ENCODE results near the gene ARID5B.
A peak's percentile ranks its signal among the peaks of the same experiment; 100 is the strongest.

The ARID5B gene

DNA sequence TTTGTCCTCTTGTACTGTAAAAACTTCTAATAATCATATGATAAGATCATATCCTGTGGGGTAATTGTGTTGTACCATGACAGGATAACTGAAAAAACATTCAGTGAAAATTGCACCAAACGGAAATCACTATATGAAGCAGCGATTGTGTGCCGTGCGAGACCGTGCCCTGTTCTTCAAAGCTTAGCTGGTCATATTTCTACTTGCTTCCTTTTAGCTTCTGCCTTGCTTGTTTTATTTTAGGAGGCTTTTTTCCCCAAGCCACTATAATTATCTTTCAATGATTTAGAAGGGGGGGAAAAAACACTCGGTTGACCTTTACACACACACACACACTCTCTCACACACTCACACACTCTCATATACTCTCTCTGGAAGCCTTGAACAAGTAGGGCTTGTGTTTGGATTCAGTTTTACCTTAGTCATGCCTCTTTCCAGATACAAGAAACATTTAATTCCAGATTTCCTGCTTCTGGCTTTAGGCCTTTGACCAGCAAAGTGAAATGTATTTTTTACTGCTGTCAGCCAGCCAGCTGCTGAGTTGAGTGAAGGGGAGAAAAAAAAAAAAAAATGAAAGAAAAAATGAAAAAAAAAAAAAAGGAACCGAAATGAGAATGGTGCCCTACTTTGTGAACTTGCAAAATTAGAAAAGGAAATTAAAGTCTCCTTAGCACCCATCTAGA lies 181.4 kb downstream of the ARID5B start:
- DNase-seq, result no peak

DNA sequence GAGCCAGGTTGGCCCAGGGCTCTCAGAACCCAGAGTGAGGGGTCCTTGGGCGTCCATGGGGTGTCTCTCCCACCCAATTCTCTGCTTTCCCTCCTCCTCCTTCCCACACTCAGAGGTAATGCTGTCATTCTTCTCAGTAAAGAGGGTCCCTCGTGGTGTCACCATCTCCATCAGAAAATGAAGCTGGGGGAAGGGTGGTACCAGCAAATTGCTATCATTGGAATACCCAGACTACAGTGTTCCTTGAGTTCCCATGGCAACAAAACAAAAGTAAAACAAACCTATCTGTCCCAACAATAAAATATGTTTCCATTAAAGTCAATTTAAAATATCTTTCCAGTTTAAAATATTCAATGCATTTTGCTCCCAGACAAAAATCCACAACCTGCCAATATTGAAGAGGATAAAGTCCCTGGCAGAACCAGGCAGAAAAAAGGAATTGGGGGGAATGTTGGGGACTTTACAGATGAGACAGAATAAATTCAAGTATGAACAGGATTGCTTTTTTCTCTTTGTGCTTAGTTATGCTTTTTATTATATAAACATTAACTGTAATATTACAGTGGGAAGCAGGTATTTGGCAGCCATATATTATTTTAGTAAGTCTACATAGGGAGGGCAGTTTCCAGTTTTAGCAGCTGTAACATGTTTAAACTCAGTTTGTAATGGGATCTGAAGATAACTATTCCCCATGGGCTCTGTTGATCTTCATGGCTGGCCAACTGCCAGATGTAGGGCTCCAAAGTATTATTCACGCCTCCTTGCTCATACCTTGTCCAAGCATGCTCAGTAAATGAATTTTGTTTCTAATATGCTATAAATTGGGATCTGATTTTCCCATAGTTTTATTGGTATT lies 182.1 kb downstream of the ARID5B start:
- DNase-seq, result peak; percentile 91

DNA sequence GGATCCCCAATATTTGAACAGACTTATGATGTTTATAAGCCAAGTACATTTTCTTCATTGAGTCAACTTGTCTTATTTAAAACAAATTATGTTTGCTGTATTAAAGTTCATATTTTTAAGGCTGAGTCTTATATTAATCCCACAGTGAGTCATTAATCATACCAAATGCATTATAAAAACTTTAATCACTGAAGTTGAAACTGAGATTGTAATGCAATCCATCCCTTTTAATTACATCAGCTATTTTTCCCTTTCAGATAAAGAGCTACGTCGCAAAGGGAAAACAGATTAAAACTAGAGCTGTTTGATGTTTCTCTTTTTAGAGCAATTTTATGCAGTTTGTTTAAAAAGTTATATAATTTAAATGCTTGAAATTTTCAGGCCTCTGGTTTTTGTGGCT lies 183.0 kb downstream of the ARID5B start:
- no peak for DNase-seq

DNA sequence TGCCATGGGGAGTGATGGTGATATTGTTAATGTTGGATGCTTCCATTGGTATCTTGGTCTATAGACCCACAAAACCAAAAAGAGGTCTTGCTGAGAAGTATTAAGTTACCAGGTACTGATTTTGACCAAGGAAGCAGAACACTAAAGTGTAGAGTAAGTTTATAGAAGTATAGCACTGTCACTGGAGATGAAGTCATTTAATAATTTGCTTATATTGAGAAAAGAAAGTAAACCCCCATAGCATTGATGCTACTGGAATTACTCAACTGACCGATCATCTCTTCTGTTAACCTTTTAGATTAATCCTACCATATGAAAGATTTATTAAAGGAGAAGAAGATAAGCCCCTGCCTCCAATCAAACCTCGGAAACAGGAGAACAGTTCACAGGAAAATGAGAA lies 183.9 kb downstream of the ARID5B start:
- no peak for DNase-seq

DNA sequence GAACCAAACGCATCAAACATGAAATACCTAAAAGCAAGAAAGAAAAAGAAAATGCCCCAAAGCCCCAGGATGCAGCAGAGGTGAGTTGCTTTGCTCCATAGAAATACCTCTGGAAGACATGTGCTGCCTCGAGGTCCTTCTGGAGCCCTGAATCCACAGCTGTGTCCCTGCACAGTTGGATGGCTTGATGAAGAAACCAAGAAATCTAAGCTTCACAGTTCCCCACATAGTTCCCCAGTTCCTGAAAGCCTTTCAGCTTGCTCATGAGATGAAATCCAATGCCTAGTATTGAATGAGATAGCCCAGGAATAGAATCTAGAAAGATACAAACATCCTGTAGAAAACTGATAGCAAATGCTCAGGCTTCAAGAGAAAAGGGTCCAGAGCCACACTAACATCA lies 184.3 kb downstream of the ARID5B start:
- no peak for DNase-seq

DNA sequence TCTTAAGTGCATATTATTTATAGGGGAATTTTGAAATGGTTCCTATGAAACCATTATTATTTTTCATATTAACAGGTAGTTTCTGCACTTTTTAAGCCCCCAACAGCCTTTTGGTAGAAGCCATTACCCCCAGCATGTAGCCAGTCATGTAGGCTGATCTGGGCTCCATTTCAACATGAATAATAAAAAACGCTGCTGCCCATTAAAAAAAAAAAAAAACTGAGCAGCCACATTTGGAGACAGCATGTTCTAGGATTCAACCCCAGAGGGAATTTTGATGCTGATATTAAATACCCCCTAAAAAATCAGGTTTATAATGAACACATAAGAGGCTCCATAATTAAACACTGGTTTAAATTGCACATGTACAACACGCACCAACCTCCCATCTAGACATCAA lies 185.8 kb downstream of the ARID5B start:
- no peak for DNase-seq

DNA sequence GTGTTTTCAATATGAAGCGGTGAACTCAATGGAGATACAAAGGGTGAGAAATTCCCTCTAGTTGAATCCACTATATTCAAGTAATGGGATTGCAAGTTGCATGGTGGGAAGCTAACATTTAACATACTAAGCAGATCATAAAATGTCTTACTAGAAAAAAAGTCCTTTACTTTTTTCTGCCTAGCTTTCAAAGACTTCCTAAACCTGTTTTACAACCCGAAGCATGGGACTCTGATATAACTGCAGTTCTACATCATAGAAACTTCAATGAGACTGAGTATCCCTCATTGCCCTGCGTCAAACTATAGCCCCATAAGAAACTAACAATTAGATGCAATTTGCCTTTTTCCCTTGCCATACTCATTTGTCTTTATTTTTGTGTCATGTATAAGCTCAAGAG lies 187.3 kb downstream of the ARID5B start:
- DNase-seq, result no peak

DNA sequence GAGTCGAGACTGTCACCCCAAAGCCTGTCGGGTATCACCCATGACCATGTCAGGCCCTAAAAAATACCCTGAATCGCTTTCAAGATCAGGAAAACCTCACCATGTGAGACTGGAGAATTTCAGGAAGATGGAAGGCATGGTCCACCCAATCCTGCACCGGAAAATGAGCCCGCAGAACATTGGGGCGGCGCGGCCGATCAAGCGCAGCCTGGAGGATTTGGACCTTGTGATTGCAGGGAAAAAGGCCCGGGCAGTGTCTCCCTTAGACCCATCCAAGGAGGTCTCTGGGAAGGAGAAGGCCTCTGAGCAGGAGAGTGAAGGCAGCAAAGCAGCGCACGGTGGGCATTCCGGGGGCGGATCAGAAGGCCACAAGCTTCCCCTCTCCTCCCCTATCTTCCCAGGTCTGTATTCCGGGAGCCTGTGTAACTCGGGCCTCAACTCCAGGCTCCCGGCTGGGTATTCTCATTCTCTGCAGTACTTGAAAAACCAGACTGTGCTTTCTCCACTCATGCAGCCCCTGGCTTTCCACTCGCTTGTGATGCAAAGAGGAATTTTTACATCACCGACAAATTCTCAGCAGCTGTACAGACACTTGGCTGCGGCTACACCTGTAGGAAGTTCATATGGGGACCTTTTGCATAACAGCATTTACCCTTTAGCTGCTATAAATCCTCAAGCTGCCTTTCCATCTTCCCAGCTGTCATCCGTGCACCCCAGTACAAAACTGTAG lies 191.0 kb downstream of the ARID5B start:
- no peak for DNase-seq

DNA sequence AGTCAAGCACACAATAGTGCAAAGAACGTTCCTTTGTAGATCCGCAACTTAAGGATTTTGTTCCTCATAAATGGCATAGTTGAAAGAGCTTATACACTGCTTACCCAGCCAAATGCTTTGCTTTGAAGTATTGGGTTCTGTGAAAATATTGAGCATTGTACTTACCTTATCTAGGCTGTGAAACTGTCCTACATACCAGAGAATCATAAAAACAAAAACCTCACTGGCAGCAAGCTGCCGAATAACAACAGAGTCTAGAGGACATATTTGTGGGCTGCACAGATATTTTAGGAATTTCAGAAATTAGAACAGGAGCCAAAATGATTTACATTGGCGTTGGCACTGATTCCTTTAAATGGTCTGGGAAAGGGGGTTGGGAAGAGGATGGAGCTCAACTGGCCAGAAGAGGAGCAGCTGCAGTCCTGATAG lies 192.4 kb downstream of the ARID5B start:
- DNase-seq, result no peak

DNA sequence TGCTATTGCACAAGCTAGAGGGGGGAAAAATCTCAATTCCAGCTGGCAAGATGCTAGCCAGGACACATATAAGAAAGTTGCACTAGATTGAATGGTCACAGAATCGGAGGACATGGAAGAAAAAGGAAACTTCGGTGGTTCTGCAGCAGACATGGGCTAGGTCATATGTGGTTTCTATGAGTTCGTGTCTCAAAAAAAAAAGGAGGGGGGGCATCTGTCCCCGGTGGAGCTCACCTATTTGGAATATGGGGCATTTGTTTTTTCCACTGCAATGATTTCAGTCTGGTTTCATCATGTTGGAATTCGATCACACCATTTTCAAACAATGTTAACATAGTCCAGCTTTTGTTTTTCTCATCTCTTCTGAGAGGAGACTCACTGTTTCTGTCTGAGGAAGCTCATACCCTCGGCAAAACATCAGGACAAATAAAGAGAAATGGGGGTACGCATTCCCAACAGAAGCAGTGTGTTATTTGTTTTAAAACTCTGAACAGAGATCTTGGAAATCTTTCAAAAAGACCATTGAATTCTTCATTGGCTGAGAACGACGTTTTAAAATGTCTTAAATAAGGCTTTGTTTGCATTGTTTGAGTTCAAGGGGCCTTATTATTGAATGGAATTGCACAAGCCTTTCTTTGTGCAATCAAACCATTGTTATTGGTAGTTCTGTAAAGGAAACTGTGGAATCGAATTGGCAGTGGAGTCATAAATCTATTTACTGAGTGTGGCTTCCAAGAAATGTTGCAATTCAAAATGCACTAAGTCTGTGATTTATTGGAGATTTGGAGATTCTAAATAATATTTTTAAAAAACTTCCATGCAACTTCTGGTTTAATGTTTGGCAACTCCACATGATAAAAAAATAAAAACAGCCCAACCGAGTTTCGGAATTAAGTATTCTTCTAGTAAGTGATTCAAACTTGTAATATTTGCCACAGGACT lies 194.0 kb downstream of the ARID5B start:
- DNase-seq, result no peak

DNA sequence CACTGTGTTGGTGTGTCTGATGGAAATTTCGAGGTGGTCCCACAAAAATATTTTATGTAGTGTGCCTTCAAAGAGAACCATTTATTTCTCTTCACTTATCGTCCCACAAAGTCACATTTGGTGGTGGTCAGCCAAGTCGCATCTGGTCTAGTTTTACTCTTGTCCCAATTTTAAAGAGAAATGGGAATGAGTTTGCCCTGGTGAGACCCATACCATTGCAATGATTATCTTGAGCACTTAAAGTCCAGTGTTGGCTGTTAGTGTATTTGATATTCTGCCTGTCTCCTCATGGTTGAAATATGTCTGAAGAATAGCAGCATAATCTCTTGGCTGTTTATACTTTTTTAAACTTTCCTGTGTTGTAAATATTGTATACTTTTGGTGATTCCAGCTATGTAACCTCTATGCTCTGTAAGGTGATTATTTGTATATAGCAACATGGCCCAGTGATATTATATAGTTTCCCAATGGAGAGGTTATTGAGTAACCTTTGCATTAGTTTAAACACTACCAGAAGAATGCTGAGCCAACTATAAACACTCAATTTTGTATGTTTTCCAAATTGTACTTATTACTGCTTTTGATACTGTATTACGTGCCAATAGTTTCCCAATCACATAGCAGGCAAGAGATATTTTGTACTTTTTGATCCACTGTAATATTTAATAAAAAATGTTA lies 194.9 kb downstream of the ARID5B start:
- no peak for DNase-seq

DNA sequence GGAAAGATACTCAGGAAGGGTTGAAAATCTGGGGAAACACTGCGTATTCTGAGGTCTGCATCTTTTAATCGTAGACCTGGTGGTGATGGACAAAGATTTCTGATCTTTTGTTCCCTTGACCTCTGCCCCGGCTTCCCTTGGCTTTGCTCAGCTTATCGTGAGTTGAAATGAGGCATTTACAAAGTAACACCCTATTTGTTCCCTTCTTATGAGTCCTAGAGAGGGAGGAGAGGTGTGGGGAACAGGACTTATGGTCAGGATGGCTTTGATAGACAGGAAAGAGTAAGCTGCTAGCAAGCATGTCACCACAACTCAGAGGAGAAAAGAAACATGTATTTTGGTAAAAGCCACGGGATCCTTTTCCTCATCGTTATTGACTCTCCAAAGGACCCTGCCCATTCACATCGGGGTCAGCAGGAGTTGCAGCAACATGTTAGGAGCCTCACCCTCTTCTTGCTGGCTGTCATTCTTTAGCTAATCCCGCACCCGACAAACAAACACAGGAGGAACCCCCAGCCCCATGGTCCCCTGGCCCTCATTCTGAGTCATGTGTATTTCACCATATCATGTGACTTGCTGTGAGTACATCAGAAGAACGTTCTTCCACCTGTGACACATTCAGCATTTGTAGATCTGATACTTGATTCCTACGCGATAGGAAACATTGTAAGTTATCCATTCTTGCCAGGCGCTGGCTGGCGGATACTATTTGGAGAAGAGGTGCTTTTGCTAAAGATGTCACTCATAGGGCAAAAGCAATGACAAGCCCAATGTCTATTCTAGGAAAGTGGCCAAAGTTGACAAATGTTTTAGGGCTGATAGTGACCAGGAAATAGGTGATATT lies 197.0 kb downstream of the ARID5B start:
- no peak for DNase-seq

DNA sequence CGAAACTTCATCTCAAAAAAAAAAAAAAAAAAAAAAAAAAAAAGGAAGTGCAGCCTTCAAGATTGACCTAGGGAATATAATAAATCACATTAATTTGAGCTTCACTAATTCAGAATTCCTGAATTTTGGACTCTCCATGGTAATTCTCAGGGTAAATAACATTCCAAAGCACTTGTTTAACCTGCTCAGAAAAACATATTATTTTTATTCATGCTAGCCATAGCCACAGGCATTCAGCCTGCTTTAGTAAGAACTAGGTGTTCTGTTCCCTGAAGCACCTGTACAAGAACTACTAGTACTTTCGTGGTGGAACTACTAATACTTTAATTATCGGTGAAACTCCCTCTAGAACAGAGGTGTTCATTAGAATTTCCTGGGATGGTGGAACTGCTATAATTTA lies 197.8 kb downstream of the ARID5B start:
- no peak for DNase-seq

DNA sequence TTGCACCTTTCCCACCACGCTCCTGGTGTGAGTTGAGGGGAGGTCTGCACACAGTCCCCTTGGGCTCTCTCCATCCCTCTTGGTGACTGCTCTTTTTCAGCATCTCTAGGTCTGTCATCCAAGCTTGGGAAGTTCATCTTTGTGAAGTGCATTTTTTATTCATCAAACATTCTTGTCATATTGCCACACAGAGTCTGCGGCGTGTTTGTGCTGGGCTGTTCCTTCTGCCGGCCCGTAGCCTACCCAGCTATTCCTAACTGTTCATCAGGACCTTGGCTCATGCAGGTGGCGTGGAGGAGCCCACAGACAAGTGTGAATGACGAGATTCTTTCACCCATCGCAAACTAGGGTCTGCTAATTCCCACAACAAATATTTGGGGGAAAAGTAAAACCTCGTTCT lies 202.4 kb downstream of the ARID5B start:
- DNase-seq, result no peak

DNA sequence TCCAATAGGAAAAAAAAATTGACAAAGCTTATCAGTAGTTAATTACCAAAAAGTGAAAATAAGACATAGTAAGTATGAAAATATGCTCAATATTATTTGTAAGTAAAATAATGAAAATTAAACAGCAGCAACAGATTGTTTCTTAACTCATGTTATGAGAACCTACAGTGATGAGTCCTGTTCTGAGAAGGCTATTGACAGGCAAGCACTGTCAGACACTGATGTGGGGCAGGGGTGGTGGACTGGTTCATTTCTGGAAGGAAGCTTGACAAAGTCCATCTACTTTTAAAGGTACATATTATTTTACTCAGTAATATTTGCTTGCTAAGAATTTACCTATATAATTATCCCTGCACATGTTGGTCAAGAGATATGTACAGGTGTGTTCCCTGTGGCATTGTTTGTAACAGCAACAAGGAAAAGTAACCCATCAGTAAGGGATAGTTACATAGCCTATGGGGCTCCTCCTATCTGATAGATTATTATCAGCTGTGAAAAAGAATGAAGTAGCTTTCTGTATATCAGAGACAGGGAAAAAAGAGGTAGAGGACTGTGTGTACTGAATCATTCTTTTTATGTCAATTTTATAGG lies 205.5 kb downstream of the ARID5B start:
- no peak for DNase-seq

DNA sequence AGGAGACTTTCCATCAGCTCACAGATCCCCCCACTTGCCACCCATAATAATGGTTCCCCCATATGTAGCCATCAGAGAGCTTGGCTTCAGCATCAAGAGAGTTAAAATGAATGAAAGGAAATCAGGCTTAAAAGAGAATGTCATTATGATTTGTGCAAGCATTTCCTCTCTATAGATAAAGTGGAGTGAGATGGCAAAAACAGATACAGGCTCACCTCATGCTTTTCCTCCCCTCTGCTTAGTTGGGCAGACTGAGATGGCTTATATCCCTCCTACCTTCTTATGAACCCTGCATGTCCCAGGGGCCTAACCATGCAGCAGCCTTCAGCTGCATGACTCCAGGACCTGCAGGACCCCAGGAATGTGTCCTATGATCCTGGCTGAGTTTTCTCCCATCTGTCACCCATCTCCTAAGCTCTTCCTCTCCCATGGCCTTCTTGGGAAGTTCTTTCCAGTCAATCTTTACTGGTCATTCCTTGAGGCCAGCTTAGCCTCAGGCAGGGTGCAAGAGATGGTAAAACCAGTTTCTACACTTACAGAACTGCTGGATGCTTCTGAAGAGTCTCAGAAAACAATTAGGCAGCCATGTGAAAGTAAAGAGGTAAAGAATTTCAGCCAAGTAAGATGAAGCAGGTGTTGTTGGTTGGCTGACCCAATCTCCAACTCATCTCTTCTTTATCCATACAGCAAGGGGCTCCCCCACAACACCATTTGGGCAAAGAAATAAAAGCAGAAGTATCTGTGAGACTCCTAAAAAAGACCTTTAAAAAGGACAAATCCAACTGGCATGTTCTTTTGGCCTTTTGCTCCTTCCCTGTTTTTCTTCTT lies 207.5 kb downstream of the ARID5B start:
- no peak for DNase-seq

DNA sequence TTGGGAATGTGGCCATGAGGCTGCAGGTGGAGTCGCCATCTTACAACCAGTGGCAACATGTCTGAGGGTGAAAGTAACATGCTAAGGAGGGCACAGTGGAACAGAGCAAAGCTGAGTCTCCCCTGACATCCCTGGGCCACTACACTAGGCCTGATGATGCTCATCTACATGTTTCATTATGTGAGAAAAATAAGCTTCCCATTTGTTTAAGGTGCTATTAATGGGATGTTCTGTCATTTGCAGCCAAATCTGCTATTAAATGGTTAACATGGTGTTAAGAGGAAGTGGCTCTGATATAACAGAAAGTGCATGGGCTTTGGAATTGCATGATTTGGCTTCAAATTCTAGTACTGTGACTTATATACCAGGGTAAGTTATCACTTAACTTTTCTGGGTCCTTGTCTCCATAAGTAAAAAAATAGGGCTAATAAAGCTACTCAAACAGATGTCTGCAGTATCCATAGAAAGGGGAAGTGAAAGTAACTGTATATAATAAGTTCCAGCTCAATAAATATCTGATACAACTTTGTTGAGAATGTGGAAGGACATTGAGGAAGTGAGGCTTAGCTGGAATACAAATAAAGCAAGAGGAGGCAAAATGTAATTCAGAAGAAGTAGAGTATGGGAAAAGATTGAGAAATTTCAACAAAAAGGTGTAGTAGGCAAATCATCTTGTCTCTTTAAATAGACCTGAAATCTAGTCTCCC lies 208.2 kb downstream of the ARID5B start:
- DNase-seq, result no peak

DNA sequence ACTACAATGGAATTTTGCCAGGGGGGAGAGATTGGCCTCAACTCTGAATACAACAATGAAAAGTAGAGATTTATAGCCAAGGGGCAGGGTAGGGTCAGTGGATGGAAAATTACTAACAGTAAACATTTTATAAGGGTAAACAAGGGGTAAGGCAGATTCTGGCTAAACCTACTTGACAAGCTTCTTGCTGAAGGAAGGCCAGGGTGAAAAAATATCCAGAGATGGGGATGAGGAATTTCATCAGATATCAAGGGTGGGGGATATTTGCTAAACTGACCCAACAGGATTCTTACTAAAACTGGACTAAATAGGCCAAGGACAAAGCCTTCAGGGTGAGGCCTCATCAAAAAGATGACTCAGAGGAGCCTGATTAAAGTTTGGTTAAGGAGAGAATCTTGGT lies 210.8 kb downstream of the ARID5B start:
- DNase-seq, result no peak

DNA sequence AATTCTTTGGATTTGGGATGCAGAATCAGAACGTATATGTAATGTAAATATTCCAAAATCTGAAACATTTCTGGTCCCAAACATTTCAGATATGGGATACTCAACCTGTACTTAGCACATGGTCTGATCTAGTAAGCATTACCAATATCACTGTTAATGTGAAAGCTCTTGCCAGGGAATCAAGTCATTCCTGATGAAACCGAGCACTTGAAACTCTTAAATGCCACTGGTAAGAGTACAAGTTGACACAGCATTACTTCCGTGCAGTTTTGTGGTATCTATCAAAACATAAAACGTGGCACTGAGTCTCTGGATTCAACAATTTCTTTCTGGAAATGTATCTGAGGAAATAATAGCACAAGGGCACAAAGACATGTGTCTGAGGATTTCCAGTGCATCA lies 211.5 kb downstream of the ARID5B start:
- DNase-seq, result no peak
